Nucleus accumbens (tissue), 56 donors: ENCODE measurements around the gene CTTNBP2NL.

Experiments
- DNase-seq, 56 donors: peaks; one replicate each; lab custom pipeline; 2025; lab: John Stamatoyannopoulos, UW

CTTNBP2NL gene, protein sequence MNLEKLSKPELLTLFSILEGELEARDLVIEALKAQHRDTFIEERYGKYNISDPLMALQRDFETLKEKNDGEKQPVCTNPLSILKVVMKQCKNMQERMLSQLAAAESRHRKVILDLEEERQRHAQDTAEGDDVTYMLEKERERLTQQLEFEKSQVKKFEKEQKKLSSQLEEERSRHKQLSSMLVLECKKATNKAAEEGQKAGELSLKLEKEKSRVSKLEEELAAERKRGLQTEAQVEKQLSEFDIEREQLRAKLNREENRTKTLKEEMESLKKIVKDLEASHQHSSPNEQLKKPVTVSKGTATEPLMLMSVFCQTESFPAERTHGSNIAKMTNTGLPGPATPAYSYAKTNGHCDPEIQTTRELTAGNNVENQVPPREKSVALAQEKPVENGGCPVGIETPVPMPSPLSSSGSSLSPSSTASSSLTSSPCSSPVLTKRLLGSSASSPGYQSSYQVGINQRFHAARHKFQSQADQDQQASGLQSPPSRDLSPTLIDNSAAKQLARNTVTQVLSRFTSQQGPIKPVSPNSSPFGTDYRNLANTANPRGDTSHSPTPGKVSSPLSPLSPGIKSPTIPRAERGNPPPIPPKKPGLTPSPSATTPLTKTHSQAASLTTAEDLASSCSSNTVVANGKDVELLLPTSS

DNA sequence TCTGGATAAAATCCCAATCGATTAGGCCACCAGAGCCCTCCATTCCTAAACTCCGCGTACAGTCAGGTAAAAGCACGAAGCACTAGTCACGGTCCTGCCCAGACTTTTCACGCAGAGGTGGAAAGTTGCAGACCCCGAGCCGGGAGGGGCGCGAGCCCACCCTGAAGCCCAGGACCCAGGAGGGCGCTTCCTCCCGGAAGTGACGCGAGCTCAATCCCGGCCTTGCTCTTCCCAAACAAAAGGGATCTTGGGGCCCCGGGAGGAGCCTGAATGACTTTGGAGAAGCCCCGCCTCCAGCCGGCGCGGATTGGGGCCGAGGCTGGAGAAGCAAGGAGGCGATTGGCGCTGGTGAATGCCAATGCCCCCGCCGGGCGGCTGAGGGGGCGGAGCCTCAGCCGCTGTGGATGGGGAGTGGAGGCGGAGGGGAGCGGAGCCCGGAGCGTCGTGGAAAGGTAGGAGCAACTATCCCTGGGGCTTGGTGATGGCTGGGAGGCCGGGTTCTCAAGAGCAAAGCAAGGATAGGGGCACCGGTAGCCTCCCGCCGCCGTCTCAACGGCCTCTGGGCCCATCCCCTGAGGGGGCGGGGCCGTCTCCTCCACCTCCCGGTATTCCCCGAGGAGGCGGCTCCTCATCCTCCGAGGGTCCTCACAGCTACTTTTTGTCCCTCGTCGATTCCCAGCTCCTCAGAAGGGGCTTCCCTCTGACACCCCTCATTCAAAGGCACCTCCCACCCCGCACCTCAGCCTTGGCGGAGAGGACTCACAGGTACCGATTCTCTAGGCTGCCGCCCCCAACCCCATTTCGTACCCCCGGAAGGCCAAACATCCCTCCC is at the start of gene CTTNBP2NL:
TSS of gene CTTNBP2NL (plus strand) at position 394 of the 832 bp plus-strand sequence. CDS start 19,952 bp downstream, outside the sequence.
- DNase-seq: peak; percentile 57 to 99 (median 95)

DNA sequence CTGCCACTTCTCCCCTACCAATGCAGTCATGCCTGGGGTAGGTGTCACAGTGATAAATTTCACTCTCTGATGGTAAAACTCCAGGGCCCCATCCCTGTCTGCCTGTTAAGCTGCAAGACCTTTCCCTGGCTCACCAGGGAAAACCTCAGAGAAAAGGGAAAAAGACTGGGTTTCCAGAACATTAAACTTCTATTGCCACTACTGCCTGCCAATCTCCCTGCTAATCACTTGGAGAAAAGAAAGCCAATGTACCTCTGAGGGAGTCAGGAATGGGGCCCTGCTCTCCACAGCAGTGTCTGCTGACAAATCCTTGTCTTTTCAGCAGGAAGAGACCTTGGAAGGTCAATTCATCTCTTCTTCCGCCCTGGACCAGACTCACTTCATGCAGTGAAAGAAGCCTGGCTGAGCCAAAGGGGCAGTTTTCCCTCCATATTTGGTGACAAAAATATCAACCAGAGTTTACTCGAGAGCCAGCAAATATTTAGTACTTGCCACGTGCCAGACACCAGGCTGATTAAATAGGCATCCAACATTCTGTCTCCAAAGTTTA is 49.1 kb upstream of the CTTNBP2NL start:
- no peak for DNase-seq

DNA sequence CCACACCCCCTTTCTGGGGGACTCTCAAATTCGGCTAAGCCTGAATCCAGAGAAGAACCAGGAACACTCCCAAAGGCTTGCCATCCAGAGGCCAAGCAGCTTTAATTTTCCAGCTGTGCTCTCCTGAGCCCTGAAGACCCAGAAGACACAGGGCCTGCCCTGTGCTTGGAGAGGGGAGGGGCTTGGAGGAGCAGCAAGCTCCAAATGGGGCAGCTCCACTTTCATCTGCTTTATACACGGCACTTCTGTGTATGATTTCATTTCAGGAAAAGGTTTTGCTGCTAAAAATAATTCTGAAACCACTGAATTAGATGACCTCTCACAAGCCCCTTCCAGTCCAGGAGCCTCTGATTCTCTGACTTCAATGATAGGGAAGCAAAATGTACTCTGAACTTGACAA is 39.2 kb upstream of the CTTNBP2NL start:
- no peak for DNase-seq

DNA sequence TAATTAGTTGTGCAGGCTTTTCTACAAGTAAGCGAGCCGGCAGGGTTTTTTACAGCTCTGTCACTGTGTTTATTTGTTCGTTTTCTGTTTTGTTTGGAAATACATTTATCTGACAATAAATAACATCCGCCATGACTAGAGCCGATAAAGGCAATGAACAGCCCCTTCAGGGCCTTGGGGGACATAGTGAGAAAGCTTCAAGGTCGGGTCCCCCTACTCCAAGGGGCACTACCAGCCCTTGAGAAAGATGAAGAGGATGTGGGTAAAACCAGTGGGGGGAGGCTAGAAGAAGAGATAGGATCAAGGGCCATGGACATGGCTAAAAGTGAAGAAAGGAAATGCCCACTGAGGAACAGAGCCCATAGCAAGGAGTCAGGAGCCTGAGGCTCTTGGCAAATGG is 38.5 kb upstream of the CTTNBP2NL start:
- DNase-seq: no peak

DNA sequence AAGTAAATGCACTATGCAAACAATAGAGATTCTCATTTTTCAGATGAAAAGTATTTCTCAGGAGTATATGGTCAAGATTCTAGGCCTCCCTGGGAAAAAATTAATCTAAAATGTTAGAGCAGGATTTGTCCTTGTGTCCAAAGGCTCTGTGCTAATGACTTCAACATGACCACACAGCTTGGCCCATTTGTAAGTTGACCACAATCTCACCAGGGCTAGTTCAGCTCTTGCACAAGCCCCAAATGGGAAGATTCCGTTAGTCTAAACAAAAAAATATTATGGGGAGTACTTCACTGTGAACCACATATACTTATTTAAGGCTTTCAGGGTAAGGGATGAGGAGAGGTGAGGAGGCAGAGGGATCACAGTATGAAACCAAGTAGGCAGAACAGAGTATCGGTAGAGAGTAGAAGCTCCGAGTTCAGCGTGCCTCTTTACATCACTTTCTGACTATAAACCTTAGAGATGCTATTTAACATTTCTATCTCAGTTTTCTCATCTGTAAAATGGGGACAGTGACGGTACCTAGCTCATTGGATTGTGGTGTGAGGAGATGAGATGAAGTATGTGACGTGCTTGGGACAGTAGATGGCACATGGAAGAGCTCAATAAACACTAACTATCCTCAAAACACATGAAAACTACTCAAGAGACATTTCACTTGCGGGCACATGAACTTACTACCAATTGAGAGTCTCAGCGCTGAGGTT is 37.8 kb upstream of the CTTNBP2NL start:
- DNase-seq: no peak

DNA sequence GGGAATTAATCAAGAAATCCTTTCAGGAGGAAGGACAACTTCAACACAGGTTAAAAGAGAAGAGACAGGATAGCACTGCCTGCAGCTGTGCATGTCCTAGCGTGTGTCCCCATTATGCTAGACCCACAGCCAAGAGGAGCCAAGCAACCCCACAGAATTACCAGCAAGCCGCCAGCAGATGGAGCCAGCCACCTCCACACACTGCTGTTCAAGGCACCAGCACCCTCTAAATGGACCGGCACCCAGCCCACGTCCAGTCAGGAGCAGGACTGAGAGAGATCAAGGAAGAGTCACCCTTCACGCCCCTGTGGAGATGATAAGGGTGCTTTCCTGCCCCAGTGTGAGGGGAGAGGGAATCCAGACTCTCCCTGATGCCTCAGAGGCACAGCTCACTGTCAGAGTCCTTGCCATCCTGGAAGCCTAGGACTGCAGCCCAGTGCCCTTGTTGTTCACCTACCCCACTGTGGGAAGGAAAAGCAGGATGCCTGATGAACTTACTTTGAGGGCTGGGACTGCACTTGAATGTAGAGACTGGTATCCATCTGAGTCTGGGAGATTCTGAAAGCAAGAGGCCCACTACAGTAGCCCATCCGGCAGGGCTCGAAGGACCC is 37.1 kb upstream of the CTTNBP2NL start:
- DNase-seq: peak in 51 of 56 donors; percentile 4 to 77 (median 37)

DNA sequence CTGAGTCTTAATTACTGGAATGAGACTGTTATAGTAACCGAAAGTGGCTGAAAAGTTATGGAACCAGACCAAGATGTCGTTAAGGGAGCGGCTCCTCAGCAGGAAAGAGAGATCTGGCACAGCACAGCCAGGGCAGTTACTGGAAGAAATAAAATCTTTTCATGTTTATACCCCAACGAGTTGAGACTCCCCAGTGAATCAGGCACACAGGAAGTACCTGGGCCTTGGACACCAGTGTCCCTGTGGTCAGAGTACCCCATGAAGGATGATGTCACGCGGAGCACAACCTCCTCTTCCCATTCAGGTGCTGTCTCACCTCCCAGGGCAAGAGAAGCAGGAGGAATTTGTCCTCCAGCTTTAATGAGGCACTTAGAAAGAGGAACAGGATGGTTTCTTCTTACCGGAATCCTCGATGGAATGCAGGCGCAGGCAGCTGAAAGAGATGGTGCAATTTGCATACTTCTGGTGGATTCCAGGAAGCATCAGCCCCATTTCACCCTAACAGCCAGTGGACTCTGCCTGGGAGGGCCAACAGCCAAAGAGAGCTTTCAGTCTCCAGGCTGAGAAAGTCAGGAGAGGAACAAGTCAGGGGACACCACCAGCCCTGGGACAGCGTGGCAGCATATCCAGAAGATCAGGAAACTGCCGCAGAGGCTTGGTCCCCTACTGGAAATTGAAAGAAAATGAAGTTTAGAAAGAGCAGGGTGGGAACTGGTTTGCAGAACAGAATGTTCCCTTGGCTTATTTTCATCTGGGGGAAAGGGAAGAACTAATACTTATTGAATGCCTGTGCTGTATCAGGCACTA is 35.9 kb upstream of the CTTNBP2NL start:
- DNase-seq: peak in 14 of 56 donors; percentile 1 to 46 (median 8)

DNA sequence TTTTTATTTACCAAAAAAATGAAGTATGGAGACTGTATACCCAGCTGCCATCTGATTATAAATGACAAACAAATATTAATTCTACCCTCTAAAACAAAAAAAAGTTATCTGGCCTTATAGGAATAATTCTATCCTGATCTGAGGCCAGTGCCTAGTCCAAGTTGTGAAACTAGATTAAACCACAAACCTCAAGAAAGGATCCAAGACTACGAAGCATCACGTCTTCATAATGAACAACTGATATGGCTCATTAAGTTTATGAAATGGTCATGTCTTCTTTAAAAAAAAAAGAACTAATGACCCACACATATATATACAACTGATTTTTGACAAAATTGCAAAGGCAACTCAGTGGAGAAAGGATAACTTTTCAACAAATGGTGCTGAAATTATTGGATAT is 32.4 kb upstream of the CTTNBP2NL start:
- no peak for DNase-seq

DNA sequence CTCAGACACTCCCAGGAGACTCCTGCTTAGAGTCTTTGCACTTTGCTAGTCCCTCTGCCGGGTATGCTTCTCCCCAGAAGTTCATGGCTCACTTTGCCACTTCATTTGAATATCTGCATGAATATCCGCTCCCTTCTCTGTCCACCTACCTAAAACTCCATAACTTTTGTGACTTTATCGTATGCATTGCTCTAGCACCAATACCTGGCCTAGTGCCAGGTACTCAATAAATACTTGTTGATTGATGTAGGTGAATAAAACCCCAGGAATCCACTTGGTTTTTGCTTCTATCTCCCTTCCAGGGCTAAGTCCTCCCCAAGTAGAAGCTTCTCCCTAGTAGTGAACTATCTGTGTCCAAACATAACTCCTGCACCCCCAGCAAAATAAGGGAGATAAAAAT is 27.8 kb upstream of the CTTNBP2NL start:
- no peak for DNase-seq

DNA sequence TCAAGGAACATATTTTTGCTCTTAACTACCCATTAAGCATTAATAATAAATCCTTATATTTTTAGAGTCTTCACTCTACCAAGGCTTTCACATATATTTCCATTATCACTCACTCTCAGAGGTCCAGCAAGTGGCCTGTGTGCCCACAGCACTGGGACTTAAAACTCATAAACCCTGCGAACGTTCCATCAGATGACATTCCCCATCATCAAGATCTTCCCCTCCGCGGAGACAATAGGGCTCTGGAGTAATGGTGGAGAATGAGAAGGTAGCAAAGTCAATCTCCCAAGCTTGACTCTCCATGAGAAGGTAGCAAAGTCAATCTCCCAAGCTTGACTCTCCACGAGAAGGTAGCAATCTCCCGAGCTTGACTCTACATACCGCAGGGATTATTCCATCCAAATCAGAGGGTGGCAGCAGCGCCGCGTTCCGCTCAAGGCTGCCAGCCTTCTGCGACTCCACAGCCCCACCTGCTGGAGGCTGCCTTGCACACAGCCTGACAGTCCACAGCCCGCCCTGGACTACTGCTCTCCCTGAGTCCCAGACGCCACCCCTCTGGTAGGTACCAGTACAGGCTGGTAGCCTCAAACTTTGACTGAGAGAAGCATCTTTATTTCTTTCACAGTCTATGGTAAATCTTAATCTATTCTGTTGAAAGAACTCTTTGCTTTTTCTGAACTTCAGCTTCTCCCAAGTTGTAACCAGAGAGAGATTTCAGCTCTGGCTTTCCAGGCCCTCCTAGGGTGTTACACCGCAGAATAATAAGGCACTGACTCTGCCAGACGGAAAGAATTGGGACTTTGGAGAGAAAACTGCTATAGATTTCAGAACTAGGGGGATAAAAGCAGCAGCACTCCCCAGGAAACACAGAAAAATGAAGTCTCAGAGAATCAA is 26.4 kb upstream of the CTTNBP2NL start:
- DNase-seq: peak in 53 of 56 donors; percentile 32 to 93 (median 73)

DNA sequence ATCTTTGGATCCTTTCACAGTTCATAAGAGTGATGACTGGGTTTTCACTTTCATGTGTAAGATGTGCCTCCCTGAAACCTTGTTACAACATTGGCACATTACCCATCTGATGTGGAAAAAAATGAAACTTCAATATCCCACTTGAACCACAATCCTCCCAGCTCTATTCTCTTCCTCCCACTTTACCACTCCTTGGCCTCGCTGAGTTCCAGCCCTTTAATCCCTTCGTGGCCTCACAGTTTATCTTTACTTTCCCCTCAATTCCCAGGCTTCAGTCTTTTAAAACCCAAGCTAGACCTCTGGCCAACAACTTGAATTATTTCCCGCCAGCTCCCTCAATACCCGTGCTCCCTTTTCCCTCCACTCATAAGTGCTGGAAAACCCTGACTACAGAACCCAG is 25.0 kb upstream of the CTTNBP2NL start:
- DNase-seq: no peak

DNA sequence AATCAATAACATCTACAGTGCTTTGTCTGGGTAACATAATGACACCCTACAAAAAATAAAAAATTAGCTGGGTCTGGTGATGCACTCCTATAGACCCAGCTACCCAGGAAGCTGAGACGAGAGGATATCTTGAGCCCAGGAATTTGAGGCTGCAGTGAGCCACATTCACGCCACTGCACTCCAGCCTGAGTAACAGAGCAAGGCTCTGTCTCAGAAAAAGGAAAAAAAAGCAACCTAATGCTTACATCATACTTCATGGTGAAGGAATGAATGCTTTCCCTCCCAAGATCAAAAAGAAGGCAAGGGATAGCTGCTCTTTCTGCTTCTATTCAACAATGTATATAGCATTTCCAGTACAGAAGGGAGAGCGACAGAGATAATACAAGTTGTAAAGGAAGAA is 24.2 kb upstream of the CTTNBP2NL start:
- DNase-seq: no peak

DNA sequence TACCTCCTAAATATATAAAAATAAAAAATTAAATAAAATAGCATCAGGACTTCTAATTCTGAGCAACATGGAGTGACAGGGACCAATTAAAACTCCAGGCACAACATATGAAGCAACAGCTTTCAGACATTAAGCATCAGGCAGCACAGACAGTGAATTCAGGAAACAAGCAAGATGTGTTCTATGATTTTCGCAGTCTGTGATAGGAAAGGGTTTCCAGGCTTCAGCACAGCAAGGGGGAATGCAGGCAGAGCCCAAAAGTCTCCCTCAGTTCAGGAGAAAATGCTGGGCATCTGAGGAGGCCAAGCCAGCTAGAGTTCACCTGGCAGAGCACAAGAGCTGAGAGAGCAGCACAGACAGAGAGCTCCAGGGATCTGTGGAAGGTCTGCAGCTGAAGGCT is 22.2 kb upstream of the CTTNBP2NL start:
- DNase-seq: no peak

DNA sequence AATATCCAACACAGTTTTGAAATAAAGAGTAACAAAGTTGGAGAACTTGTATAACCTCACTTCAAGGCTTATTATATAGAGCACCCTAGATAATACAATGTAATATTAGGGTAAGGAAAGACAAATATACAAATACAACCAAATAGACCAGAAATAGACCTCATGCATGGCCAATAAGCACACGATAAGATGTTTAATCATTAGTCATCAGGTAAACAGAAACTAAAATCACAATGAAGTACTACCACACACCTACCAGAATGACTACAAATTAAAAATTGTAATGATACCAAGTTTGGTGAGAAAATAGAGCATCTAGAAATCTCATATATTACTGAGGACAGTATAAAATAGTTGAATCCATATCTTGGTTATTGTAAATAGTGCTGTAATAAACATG is 20.3 kb upstream of the CTTNBP2NL start:
- no peak for DNase-seq

DNA sequence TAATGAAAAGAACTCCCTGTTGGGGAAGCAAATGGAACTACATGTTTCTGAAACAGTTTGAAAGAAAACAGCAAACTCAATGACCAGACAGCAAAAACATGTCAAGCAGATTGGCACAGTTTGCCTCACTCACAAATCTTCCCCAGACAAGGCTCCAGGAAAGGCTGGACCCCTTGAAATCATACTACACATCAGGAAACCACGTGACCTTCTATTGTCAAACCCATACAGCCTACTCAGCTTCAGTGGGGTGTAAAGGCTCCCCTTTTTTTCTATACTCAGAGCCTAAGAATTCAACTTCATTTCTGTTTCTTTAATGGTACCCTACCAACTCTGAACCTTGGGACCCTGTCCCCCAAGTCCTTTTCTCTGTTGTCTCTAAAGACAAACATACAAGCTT is 15.7 kb upstream of the CTTNBP2NL start:
- no peak for DNase-seq

DNA sequence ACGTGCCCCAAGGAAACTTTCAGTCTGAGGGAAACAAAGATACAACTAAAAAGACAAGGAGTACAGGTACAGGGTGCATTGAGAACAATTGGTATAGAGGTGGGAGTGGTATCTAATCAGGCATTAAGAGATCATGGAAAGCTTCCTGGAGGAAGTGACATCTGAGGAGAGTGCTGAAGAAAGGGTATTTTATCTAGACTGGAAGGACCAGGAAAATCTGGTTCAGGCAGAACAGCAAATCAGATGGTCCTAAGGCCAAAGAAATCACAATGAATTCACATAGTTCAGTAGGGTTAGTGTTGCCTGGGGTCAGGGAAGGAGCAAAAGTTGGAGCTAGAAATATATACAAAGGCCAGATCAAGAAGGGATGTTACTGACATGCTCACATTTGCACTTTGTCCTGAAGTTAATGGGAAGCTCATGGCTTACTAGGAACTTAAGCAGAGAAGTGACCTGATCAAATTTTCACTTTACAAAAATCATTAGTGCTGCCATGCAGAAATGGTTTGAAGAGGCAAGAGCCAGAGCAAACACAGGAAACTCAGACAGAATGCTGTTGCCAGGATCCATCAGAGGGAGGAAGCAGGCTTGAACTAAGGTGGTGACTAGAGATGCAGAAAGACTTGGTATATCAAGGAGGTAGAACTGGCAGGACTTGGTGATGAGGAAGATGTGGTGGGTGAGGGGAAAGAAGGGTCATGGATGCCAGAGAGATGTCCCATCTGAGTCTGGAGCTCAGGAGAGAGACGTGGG is 14.5 kb upstream of the CTTNBP2NL start:
- DNase-seq: no peak

DNA sequence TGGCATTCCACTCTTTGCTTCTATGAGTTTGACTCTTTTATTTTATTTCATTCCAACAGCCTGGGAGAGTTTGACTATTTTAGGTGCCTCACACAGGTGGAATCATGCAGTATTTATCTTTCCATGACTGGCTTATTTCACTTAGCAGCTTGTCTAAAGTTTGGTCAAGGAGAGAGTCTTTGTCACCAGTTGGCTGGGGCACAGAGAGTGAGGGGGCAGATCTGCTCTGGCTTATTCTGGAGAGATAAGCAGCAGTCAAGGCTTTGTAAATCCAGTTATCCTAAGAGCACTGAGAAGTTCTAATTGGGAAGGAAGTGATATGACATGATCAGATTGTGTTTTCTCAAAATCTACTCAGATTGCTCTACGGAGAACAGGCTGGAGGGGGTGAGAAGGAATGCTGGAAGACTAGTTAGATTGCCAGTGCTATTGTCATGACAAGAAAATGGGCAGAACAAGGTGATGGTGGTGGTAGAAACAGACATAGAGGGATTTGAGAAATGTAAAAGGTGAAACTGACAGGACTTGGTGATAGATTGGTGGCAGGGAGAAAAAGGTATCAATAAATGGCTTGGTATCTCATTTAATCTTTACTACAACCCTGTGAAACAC is 12.1 kb upstream of the CTTNBP2NL start:
- no peak for DNase-seq
